Ishikawa (cell line): ENCODE results near the gene EEF1E1.

Source experiments
- CEBPB ChIP-seq: IDR thresholded peaks from 2 replicates; pipeline ENCODE4 v1.6.1; 2012
- CREB1 ChIP-seq: IDR thresholded peaks from 2 replicates; pipeline ENCODE4 v1.6.1; 2012; ENCODE audit warnings: low read depth
- EGR1 ChIP-seq: IDR thresholded peaks from 2 replicates; pipeline ENCODE4 v1.6.1; 2012
- EP300 ChIP-seq: IDR thresholded peaks from 2 replicates; pipeline ENCODE4 v1.6.1; 2012; ENCODE audit warnings: borderline replicate concordance
- FOXM1 ChIP-seq: IDR thresholded peaks from 2 replicates; pipeline ENCODE4 v1.6.1; 2012; ENCODE audit warnings: low read depth, borderline replicate concordance
- MAX ChIP-seq: IDR thresholded peaks from 2 replicates; pipeline ENCODE4 v1.6.1; 2012
- RAD21 ChIP-seq: IDR thresholded peaks from 2 replicates; pipeline ENCODE4 v1.6.1; 2012; ENCODE audit warnings: low read depth
- REST ChIP-seq: IDR thresholded peaks from 2 replicates; pipeline ENCODE4 v1.6.1; 2012; ENCODE audit warnings: low read depth, mild to moderate bottlenecking
- TAF1 ChIP-seq: IDR thresholded peaks from 2 replicates; pipeline ENCODE4 v1.6.1; 2012; ENCODE audit warnings: low read depth, mild to moderate bottlenecking
- TCF12 ChIP-seq: IDR thresholded peaks from 2 replicates; pipeline ENCODE4 v1.6.1; 2012; ENCODE audit warnings: low read depth
- TEAD4 ChIP-seq: IDR thresholded peaks from 2 replicates; pipeline ENCODE4 v1.6.1; 2012
- YY1 ChIP-seq: IDR thresholded peaks from 2 replicates; pipeline ENCODE4 v1.6.1; 2012; ENCODE audit warnings: low read depth
- ZBTB7A ChIP-seq: IDR thresholded peaks from 2 replicates; pipeline ENCODE4 v1.6.1; 2012; ENCODE audit warnings: low read depth

- TF ChIP-seq EGR1: no peak
- TF ChIP-seq TEAD4: no peak
- TF ChIP-seq RAD21: no peak
- no peak for TF ChIP-seq TAF1
- no peak for TF ChIP-seq YY1
- no peak for TF ChIP-seq CEBPB
- TF ChIP-seq REST: no peak
- TF ChIP-seq CREB1: no peak
- TF ChIP-seq MAX: no peak
- TF ChIP-seq EP300: no peak
- no peak for TF ChIP-seq TCF12
- TF ChIP-seq ZBTB7A: no peak
- TF ChIP-seq FOXM1: no peak
Observed at GRCh38 chr6:8139451-8139850, 37.1 kb upstream of the EEF1E1 start.
